Peyer's patch (tissue), 4 donors: ENCODE results near the gene SLX9.

ENCODE experiments used
- POLR2A ChIP-seq, 2 donors: fragments of 450-650 bp; IDR thresholded peaks; one replicate each; pipeline ENCODE4 v1.5.1; 2017; ENCODE audit warnings: antibody characterized with exemption in 2 of 2, mild to moderate bottlenecking in 2 of 2, moderate library complexity in 2 of 2
- TF ChIP-seq, protein P1 (sequence below), 6 experiments: fragments of 450-650 bp in 4 of 6; fragments of 200-600 bp in 2 of 6; sonication (generic) in 1 of 6; IDR thresholded peaks; one replicate each; pipeline ENCODE4 v1.5.1; 2017 to 2019; ENCODE audit warnings: antibody characterized with exemption in 6 of 6, mild to moderate bottlenecking in 3 of 6, moderate library complexity in 1 of 6

DNA sequence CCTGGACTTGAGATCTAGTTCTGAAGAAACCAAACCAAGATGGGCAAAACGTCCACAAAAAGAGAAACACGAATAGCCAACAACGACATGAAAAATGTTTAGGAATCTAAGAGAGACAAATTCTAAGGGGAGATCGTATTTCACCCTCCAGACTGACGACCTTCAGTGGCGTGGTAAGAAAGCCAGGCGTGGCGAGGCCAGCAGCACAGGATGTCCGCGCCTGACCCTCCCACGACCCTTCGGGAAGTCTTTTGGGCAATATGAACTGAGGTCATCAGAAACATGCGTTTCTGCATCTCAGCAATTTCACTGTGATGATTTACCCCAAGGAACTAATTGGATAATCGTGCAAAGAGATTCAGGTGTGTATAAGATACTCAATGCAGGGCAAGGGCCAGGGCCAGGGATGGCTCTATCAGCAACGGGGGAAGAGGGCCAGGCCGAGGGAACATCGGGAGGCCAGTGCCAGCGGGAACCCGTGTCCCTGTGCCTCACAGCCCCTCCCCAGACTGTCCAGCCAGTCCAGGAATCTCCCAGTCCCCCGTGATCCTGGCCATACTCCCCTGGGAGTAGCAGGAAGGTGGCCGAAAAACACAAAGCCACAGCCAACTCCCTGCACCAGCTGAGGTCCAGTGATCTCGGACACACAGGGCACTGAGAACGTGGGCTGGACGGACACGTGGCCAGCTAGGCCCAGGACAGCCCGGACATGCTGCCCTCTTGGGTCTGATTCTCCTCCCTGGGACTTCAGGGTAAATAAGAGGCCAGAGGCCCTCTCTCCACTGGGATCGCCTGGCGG, 81.0 kb downstream of the SLX9 start:
- TF ChIP-seq, protein P1, sequence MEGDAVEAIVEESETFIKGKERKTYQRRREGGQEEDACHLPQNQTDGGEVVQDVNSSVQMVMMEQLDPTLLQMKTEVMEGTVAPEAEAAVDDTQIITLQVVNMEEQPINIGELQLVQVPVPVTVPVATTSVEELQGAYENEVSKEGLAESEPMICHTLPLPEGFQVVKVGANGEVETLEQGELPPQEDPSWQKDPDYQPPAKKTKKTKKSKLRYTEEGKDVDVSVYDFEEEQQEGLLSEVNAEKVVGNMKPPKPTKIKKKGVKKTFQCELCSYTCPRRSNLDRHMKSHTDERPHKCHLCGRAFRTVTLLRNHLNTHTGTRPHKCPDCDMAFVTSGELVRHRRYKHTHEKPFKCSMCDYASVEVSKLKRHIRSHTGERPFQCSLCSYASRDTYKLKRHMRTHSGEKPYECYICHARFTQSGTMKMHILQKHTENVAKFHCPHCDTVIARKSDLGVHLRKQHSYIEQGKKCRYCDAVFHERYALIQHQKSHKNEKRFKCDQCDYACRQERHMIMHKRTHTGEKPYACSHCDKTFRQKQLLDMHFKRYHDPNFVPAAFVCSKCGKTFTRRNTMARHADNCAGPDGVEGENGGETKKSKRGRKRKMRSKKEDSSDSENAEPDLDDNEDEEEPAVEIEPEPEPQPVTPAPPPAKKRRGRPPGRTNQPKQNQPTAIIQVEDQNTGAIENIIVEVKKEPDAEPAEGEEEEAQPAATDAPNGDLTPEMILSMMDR (IDR thresholded peaks at IDR 0.05) = no peak
- no peak for TF ChIP-seq POLR2A (IDR thresholded peaks at IDR 0.05)
